ENCODE results near the gene MRPL20.

MRPL20 gene

DNA sequence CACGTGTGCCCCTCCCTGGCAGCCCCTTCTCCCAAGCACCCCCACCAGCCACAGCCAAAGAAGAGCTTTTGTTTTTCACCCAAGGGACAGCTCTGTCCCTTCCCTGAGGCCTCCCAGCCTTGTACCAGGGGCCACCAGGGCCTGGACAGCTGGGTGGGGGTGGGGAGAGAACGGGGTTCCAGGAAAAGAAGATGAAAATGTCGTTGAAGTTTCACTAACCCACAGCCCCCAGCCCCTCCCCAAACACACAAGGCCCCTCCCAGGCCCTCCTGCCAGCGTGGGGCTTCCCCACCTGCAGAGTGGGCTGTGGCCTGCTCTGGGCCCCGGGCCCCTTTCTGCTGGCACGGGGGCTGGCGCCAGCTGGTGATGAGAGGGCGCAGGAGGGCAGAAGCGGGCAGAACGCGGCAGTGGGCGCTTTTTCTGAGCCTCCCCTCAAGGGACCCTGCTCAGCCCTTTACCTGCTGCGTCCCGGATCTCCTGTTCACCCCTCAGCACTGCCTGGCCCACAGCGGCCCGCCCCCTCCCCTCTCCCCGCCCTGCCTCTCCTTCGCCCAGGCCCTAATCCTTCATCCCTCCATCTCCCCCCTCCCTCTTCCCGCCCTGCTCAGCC lies 19.5 kb upstream of the MRPL20 start:
- TF ChIP-seq, protein P1, sequence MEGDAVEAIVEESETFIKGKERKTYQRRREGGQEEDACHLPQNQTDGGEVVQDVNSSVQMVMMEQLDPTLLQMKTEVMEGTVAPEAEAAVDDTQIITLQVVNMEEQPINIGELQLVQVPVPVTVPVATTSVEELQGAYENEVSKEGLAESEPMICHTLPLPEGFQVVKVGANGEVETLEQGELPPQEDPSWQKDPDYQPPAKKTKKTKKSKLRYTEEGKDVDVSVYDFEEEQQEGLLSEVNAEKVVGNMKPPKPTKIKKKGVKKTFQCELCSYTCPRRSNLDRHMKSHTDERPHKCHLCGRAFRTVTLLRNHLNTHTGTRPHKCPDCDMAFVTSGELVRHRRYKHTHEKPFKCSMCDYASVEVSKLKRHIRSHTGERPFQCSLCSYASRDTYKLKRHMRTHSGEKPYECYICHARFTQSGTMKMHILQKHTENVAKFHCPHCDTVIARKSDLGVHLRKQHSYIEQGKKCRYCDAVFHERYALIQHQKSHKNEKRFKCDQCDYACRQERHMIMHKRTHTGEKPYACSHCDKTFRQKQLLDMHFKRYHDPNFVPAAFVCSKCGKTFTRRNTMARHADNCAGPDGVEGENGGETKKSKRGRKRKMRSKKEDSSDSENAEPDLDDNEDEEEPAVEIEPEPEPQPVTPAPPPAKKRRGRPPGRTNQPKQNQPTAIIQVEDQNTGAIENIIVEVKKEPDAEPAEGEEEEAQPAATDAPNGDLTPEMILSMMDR (IDR thresholded peaks at IDR 0.05; ENCODE audit: low read depth, low read length) = no peak
- Histone ChIP-seq H3K4me3 (ENCODE audit: low read depth, low read length) (no peak overlapping the region), H3K4me1 (peaks cover 9% of the 10 kb centered on the region), H3K36me3 (no peaks in the 10 kb centered on the region), H3K27me3 (no peaks in the 10 kb centered on the region), H3K9me3 (no peaks in the 10 kb centered on the region)
- no peak for DNase-seq

DNA sequence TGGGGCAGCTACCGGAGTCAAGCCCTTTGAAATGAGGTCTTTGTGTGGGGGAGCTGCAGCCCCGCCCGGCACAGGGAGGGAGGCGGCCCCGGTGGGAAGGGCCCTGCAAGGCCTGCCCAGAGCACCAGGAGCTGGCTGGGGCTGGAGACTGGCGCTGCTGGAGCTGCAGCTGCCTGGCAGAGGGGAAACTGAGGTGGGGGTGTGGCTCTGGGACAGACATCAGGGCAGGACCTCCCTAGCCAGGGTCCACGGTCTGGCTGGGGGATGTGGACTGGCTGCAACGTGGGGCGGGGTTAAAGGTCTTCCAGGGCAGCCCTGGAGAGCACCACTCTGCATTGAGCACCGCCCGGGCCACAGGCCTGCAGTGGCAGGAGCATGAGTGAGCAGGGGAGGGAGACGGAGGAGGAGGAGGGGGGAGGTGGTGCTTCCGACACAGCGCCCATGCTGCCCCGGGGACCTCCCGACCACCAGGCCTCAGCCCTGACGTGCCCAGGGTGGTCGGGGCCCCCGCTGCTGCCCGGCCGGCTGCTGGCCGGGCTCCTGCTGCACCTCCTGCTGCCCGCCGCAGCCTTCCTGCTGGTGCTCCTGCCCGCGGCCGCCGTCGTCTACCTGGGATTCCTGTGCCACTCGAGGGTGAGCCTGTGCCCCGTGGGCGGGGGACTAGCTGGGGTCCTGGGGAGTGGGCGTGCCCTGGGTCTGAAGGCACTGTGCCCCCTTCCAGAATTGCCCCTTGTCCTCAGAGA lies 18.8 kb upstream of the MRPL20 start:
- Histone ChIP-seq H3K36me3 (no peaks in the 10 kb centered on the region), H3K4me1 (peaks cover 9% of the 10 kb centered on the region), H3K4me3 (ENCODE audit: low read depth, low read length) (no peak overlapping the region), H3K9me3 (no peaks in the 10 kb centered on the region), H3K27me3 (no peaks in the 10 kb centered on the region)
- DNase-seq = peak; percentile 18
- TF ChIP-seq, protein P1 (IDR thresholded peaks at IDR 0.05; ENCODE audit: low read depth, low read length) = no peak

DNA sequence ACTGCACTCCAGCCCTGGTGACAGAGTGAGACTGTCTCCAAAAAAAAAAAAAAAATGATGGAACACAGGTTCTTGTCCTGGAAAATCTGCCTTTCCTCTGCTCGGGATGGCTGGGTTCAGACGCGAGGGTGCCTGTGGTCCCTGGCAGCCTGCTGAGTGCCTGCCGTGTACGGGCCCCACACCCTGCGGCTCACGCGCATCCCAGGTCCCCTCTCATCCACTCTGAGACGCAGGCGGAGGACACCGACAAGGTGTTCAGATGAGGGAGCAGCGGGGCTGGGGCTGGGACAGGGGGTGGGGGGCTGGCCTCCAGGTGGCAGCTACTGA lies 18.3 kb upstream of the MRPL20 start:
- no peak for DNase-seq
- TF ChIP-seq, protein P1 (IDR thresholded peaks at IDR 0.05; ENCODE audit: low read depth, low read length) = no peak
- no peaks in the 10 kb centered on the region for H3K9me3 ChIP-seq
- no peak overlapping the region for H3K4me3 ChIP-seq (ENCODE audit: low read depth, low read length)
- peaks cover 5% of the 10 kb centered on the region; the same call in 1 of the 2 replicates for H3K4me1 ChIP-seq
- no peaks in the 10 kb centered on the region for H3K27me3 ChIP-seq
- H3K36me3 ChIP-seq = no peaks in the 10 kb centered on the region

DNA sequence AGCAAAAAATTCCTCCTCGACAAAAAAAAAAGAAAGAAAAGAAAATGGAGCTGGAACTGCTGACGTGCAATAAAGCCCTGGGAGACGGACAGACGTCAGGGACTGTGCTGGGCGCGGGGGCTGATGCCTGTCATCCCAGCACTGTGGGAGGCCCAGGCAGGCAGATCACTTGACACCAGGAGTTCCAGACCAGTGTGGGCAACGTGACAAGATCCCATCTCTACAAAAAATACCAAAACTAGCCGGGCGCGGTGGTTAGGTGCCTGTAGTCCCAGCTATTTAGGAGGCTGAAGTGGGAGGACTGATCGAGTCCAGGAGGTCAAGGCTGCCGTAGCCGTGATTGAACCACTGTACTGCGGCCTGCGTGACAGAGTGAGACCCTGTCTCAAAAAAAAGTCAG lies 17.6 kb upstream of the MRPL20 start:
- TF ChIP-seq, protein P1 (IDR thresholded peaks at IDR 0.05; ENCODE audit: low read depth, low read length) = no peak
- H3K4me1 ChIP-seq = 0 out of 2 replicates have a peak, but pooled peaks cover 3% of the 10 kb centered on the region
- no peaks in the 10 kb centered on the region for H3K27me3 ChIP-seq
- H3K9me3 ChIP-seq = no peaks in the 10 kb centered on the region
- DNase-seq = no peak
- no peak overlapping the region for H3K4me3 ChIP-seq (ENCODE audit: low read depth, low read length)
- H3K36me3 ChIP-seq = no peaks in the 10 kb centered on the region

DNA sequence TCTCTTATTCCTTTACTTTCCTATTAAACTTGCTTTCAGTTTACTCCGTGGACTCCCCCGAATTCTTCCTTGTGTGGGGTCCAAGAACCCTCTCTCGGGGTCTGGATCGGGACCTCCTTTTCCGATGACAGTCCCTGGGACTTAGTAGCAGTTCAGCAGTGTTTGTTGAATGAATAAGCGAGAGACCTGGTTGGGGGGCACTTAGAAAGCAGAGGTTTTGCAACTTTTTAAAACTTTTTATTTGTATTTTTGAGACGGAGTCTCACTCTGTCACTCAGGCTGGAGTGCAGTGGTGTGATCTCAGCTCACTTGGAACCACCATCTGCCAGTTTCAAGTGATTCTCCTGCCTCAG lies 16.1 kb upstream of the MRPL20 start:
- no peak for DNase-seq
- Histone ChIP-seq H3K9me3 (no peaks in the 10 kb centered on the region), H3K36me3 (no peaks in the 10 kb centered on the region), H3K4me3 (ENCODE audit: low read depth, low read length) (no peak overlapping the region), H3K27me3 (no peaks in the 10 kb centered on the region), H3K4me1 (0 out of 2 replicates have a peak, but pooled peaks cover 3% of the 10 kb centered on the region)
- TF ChIP-seq, protein P1 (IDR thresholded peaks at IDR 0.05; ENCODE audit: low read depth, low read length) = no peak
